ENCODE measurements around the gene FAM162B. TPM values are rescaled to one million over a fixed set of nuclear protein-coding genes. Genes with fewer than 3 reads are reported as not detected.
"Not testable (repeated sequence)": the region's sequence is repeated elsewhere in the genome, so short reads cannot be mapped to it uniquely, and the experiment has no call there.

FAM162B gene
- total and polyA plus RNA-seq, 4 donors, result 2.4 to 6.7 (median 4.5) TPM

DNA sequence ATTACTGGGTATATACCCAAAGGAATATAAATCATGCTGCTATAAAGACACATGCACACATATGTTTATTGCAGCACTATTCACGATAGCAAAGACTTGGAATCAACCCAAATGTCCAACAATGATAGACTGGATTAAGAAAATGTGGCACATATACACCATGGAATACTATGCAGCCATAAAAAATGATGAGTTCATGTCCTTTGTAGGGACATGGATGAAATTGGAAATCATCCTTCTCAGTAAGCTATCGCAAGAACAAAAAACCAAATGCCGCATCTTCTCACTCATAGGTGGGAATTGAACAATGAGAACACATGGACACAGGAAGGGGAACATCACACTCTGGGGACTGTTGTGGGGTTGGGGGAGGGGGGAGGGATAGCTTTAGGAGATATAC lies 25.0 kb downstream of the FAM162B start:
- H3K4me3 ChIP-seq (ENCODE audit: low read depth, low read length); H3K27ac ChIP-seq (ENCODE audit: low read depth, low read length); H3K4me1 ChIP-seq (ENCODE audit: control insufficient read depth, insufficient read depth, low read length); DNase-seq (ENCODE audit: low read depth in 4 of 6, low spot score in 6 of 6); H3K27me3 ChIP-seq (ENCODE audit: control insufficient read depth, insufficient read depth, low read length); H3K9me3 ChIP-seq (ENCODE audit: control insufficient read depth, insufficient read depth, low read length); H3K36me3 ChIP-seq (ENCODE audit: control insufficient read depth, insufficient read depth, low read length): not testable (repeated sequence)
- WGBS (ENCODE audit: insufficient coverage), result no CpG with 5 or more reads among the region's 3 CpGs

GRCh38 chr6:116737004-116737403 lies 28.5 kb downstream of the FAM162B start:
- no peak for DNase-seq (ENCODE audit: low read depth in 4 of 6, low spot score in 6 of 6)
- Histone ChIP-seq H3K4me3 (ENCODE audit: low read depth, low read length) (no peak overlapping the region), H3K27me3 (ENCODE audit: control insufficient read depth, insufficient read depth, low read length) (no peaks in the 10 kb centered on the region), H3K9me3 (ENCODE audit: control insufficient read depth, insufficient read depth, low read length) (peaks cover 2% of the 10 kb centered on the region), H3K4me1 (ENCODE audit: control insufficient read depth, insufficient read depth, low read length) (no peaks in the 10 kb centered on the region), H3K27ac (ENCODE audit: low read depth, low read length) (no peak overlapping the region), H3K36me3 (ENCODE audit: control insufficient read depth, insufficient read depth, low read length) (no peaks in the 10 kb centered on the region)
- no CpG with 5 or more reads among the region's 3 CpGs for WGBS (ENCODE audit: insufficient coverage)

DNA sequence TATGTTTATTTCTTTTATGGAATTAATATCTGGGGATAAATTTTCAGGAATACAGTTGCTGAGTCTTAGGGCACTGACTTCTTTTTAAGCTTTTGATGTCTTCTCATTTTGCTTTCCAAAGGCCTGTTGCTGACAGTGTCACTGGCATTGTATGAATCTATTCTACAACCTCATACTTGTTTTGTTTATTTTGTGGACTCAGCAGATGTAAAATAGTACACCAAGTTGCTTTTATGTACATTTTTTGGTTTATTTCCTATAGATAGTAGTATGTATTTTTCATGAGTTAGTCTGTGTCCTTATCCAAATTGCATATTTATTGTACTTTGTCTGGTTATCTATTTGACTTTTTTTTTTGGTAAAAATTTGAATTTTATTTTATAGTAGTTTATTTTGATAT lies 35.0 kb downstream of the FAM162B start:
- no peak for DNase-seq (ENCODE audit: low read depth in 4 of 6, low spot score in 6 of 6)
- H3K4me3 ChIP-seq (ENCODE audit: low read depth, low read length), result no peak overlapping the region
- no peaks in the 10 kb centered on the region for H3K36me3 ChIP-seq (ENCODE audit: control insufficient read depth, insufficient read depth, low read length)

GRCh38 chr6:116726947-116727346 lies 38.6 kb downstream of the FAM162B start:
- no peak overlapping the region for H3K27ac ChIP-seq (ENCODE audit: low read depth, low read length)
- H3K9me3 ChIP-seq (ENCODE audit: control insufficient read depth, insufficient read depth, low read length), result no peaks in the 10 kb centered on the region
- no peak for DNase-seq (ENCODE audit: low read depth in 4 of 6, low spot score in 6 of 6)
- no peaks in the 10 kb centered on the region for H3K4me1 ChIP-seq (ENCODE audit: control insufficient read depth, insufficient read depth, low read length)
- H3K36me3 ChIP-seq (ENCODE audit: control insufficient read depth, insufficient read depth, low read length), result peaks cover 2% of the 10 kb centered on the region
- no peaks in the 10 kb centered on the region for H3K27me3 ChIP-seq (ENCODE audit: control insufficient read depth, insufficient read depth, low read length)
- no peak overlapping the region for H3K4me3 ChIP-seq (ENCODE audit: low read depth, low read length)

More for the DNA sequence above, 35.0 kb downstream of the FAM162B start:
- H3K9me3 ChIP-seq (ENCODE audit: control insufficient read depth, insufficient read depth, low read length), result no peaks in the 10 kb centered on the region
- no peak overlapping the region for H3K27ac ChIP-seq (ENCODE audit: low read depth, low read length)
- H3K4me1 ChIP-seq (ENCODE audit: control insufficient read depth, insufficient read depth, low read length), result no peaks in the 10 kb centered on the region
- no peaks in the 10 kb centered on the region for H3K27me3 ChIP-seq (ENCODE audit: control insufficient read depth, insufficient read depth, low read length)

DNA sequence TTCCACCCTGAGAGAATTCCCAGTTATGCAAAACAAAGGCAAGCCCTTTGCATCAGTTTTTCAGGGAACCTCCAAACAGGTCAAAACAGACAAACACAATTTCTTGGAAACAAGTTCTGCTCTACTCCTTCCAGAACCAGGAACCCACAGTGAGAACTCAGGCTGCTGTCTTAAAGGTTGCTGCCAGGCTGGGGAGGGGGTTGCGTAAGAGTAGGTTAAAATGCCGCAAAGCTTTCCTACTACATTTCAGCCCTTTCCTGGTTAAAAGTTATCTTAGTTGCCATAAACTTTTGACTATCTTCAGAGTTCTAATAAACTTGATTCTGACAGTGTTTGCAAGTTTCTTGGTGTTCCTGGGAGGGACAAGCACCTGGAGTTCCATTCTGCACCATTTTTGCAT lies 50.8 kb downstream of the FAM162B start:
- Histone ChIP-seq H3K27me3 (ENCODE audit: control insufficient read depth, insufficient read depth, low read length) (no peaks in the 10 kb centered on the region), H3K36me3 (ENCODE audit: control insufficient read depth, insufficient read depth, low read length) (peaks cover 20% of the 10 kb centered on the region), H3K4me1 (ENCODE audit: control insufficient read depth, insufficient read depth, low read length) (no peaks in the 10 kb centered on the region), H3K9me3 (ENCODE audit: control insufficient read depth, insufficient read depth, low read length) (no peaks in the 10 kb centered on the region), H3K4me3 (ENCODE audit: low read depth, low read length) (no peak overlapping the region), H3K27ac (ENCODE audit: low read depth, low read length) (no peak overlapping the region)
- no peak for DNase-seq (ENCODE audit: low read depth in 4 of 6, low spot score in 6 of 6)
- WGBS (ENCODE audit: insufficient coverage), result no CpG with 5 or more reads among the region's 2 CpGs

DNA sequence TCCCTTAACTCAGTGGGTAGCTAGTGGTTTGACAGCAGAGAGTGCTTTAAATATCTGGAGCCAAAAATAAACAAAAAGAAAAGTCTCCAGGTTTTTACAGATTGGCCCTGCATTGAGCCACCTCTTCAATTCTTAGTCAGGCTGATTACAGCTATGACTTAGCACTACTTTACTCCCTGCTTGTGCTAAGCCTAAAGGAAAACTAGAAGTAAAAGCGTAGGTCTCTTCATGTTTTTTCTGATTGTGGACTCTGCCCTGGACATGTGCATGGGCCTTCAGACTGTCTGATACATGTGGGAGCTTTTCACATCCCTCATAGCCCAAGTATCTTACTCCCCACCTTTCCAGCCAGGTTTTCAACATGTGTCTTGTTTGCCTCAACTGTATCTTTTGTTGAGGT lies 51.2 kb downstream of the FAM162B start:
- Histone ChIP-seq H3K27ac (ENCODE audit: low read depth, low read length) (no peak overlapping the region), H3K9me3 (ENCODE audit: control insufficient read depth, insufficient read depth, low read length) (no peaks in the 10 kb centered on the region), H3K27me3 (ENCODE audit: control insufficient read depth, insufficient read depth, low read length) (no peaks in the 10 kb centered on the region), H3K4me3 (ENCODE audit: low read depth, low read length) (no peak overlapping the region), H3K36me3 (ENCODE audit: control insufficient read depth, insufficient read depth, low read length) (peaks cover 15% of the 10 kb centered on the region), H3K4me1 (ENCODE audit: control insufficient read depth, insufficient read depth, low read length) (no peaks in the 10 kb centered on the region)
- no peak for DNase-seq (ENCODE audit: low read depth in 4 of 6, low spot score in 6 of 6)
- WGBS (ENCODE audit: insufficient coverage), result 100% methylated on average over 1 of the region's 1 CpG

GRCh38 chr6:116705917-116706316 lies 59.6 kb downstream of the FAM162B start:
- H3K4me3 ChIP-seq (ENCODE audit: low read depth, low read length), result no peak overlapping the region
- no peaks in the 10 kb centered on the region for H3K9me3 ChIP-seq (ENCODE audit: control insufficient read depth, insufficient read depth, low read length)
- H3K27me3 ChIP-seq (ENCODE audit: control insufficient read depth, insufficient read depth, low read length), result no peaks in the 10 kb centered on the region
- DNase-seq (ENCODE audit: low read depth in 4 of 6, low spot score in 6 of 6), result no peak
- no peaks in the 10 kb centered on the region for H3K4me1 ChIP-seq (ENCODE audit: control insufficient read depth, insufficient read depth, low read length)
- H3K27ac ChIP-seq (ENCODE audit: low read depth, low read length), result no peak overlapping the region
- no CpG with 5 or more reads among the region's 1 CpG for WGBS (ENCODE audit: insufficient coverage)
- peaks cover 22% of the 10 kb centered on the region for H3K36me3 ChIP-seq (ENCODE audit: control insufficient read depth, insufficient read depth, low read length)

DNA sequence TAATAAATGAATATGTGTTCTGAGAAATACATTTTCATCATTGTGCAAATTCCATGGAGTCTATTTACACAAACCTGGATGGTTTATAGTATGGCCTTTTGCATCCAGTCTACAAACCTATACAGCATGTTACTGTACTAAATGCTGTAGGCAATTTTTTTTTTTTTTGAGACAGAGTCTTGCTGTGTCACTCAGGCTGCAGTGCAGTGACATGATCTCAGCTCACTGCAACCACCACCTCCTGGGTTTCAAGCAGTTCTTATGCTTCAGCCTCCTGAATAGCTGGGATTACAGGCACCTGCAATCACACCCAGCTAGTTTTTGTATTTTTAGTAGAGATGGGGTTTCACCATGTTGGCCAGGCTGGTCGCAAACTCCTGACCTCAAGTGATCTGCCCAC lies 61.6 kb downstream of the FAM162B start:
- H3K4me3 ChIP-seq (ENCODE audit: low read depth, low read length); H3K27me3 ChIP-seq (ENCODE audit: control insufficient read depth, insufficient read depth, low read length); H3K4me1 ChIP-seq (ENCODE audit: control insufficient read depth, insufficient read depth, low read length); H3K27ac ChIP-seq (ENCODE audit: low read depth, low read length); DNase-seq (ENCODE audit: low read depth in 4 of 6, low spot score in 6 of 6); H3K9me3 ChIP-seq (ENCODE audit: control insufficient read depth, insufficient read depth, low read length): not testable (repeated sequence)
- WGBS (ENCODE audit: insufficient coverage), result no CpG with 5 or more reads among the region's 1 CpG
- peaks cover 22% of the 10 kb centered on the region for H3K36me3 ChIP-seq (ENCODE audit: control insufficient read depth, insufficient read depth, low read length)

Other genes starting within 250 kb of the FAM162B start
- gene TRAPPC3L, start 220.0 kb downstream of the FAM162B start, total RNA-seq, result 10 to 100 TPM in 1 of 2 donors, under 1 TPM in 1; 0.33 to 16.1 TPM
- gene TRAPPC3L, start 220.0 kb downstream of the FAM162B start, polyA plus RNA-seq (ENCODE audit: insufficient read length in 2 of 2), result under 1 TPM; 0.45 to 0.46 TPM
- gene CALHM4, start 212.0 kb downstream of the FAM162B start, total RNA-seq, result under 1 TPM; 0.22 to 0.30 TPM
- not detected for gene CALHM4, start 212.0 kb downstream of the FAM162B start, polyA plus RNA-seq (ENCODE audit: insufficient read length in 2 of 2)
- gene RWDD1, start 194.2 kb downstream of the FAM162B start, total RNA-seq, result 10 to 100 TPM; 47.2 to 82.8 TPM
- gene RWDD1, start 194.2 kb downstream of the FAM162B start, polyA plus RNA-seq (ENCODE audit: insufficient read length in 2 of 2), result 10 to 100 TPM; 83.9 to 92.4 TPM
- gene RSPH4A, start 149.2 kb downstream of the FAM162B start, total RNA-seq, result 10 to 100 TPM in 1 of 2 donors, 1 to 10 TPM in 1; 7.2 to 19.2 TPM
- 10 to 100 TPM in 1 of 2 donors, 1 to 10 TPM in 1; 6.6 to 11.0 TPM for gene RSPH4A, start 149.2 kb downstream of the FAM162B start, polyA plus RNA-seq (ENCODE audit: insufficient read length in 2 of 2)
- gene ZUP1, start 97.0 kb downstream of the FAM162B start, total RNA-seq, result 10 to 100 TPM; 15.9 to 22.4 TPM
- gene ZUP1, start 97.0 kb downstream of the FAM162B start, polyA plus RNA-seq (ENCODE audit: insufficient read length in 2 of 2), result 10 to 100 TPM; 15.2 to 17.3 TPM
- gene KPNA5, start 84.5 kb downstream of the FAM162B start, total RNA-seq, result 10 to 100 TPM; 34.5 to 45.3 TPM
- gene KPNA5, start 84.5 kb downstream of the FAM162B start, polyA plus RNA-seq (ENCODE audit: insufficient read length in 2 of 2), result 10 to 100 TPM; 11.3 to 18.4 TPM
- gene GPRC6A, start 63.4 kb upstream of the FAM162B start, total RNA-seq, result not detected
- not detected for gene GPRC6A, start 63.4 kb upstream of the FAM162B start, polyA plus RNA-seq (ENCODE audit: insufficient read length in 2 of 2)
- gene RFX6, start 111.5 kb upstream of the FAM162B start, total RNA-seq, result not detected
- under 1 TPM in 1 of 2 donors, not detected in 1; 0.10 TPM for gene RFX6, start 111.5 kb upstream of the FAM162B start, polyA plus RNA-seq (ENCODE audit: insufficient read length in 2 of 2)

All from spinal cord (tissue), 10 donors.